ENCODE data around the gene SOX8. TPM values are rescaled to one million over a fixed set of nuclear protein-coding genes. Genes with fewer than 3 reads are reported as not detected.

SOX8 gene
- total RNA-seq, 1 experiment from 2014 or later = 1.4 TPM

- no TSS peak for BruUV-seq (replicated peaks)
- intact Hi-C loops (cut with micrococcal nuclease; ENCODE audit: unreplicated experiment) = no loop called here
- no peaks in the 10 kb centered on the region for H3K27me3 ChIP-seq (replicated peaks; ENCODE audit: insufficient read depth, low read depth, low read length, poor library complexity)
- no peaks in the 10 kb centered on the region for H3K4me1 ChIP-seq (ENCODE audit: insufficient read depth, low read length, poor library complexity, severe bottlenecking)
- H3K36me3 ChIP-seq (ENCODE audit: insufficient read depth, low read length, poor library complexity, severe bottlenecking) = no peaks in the 10 kb centered on the region
- CTCF ChIA-PET = no interaction called here
- H3K4me3 ChIP-seq (ENCODE audit: low read depth, low read length, poor library complexity, severe bottlenecking) = no peak overlapping the region
- no peak for DNase-seq (ENCODE audit: low spot score)
- POLR2A ChIA-PET (ENCODE audit: low non-redundant PET) = no interaction called here
- no peaks in the 10 kb centered on the region for H3K9me3 ChIP-seq (ENCODE audit: low read depth, low read length, poor library complexity, severe bottlenecking)
- TF ChIP-seq EZH2 (IDR thresholded peaks at IDR 0.05; ENCODE audit: borderline replicate concordance, low read depth, low read length, poor library complexity, severe bottlenecking) = no peak
- no peak for TF ChIP-seq CTCF (conservative IDR thresholded peaks at IDR 0.05; ENCODE audit: low read depth, low read length)
- H3K27ac ChIP-seq (ENCODE audit: low read depth, low read length, poor library complexity, severe bottlenecking) = no peak overlapping the region
Observed at GRCh38 chr16:1033128-1033679, 51.6 kb downstream of the SOX8 start.

- Histone ChIP-seq H3K27me3 (replicated peaks; ENCODE audit: insufficient read depth, low read depth, low read length, poor library complexity) (no peaks in the 10 kb centered on the region), H3K27ac (ENCODE audit: low read depth, low read length, poor library complexity, severe bottlenecking) (no peak overlapping the region), H3K36me3 (ENCODE audit: insufficient read depth, low read length, poor library complexity, severe bottlenecking) (no peaks in the 10 kb centered on the region), H3K4me3 (ENCODE audit: low read depth, low read length, poor library complexity, severe bottlenecking) (no peak overlapping the region), H3K4me1 (ENCODE audit: insufficient read depth, low read length, poor library complexity, severe bottlenecking) (no peaks in the 10 kb centered on the region), H3K9me3 (ENCODE audit: low read depth, low read length, poor library complexity, severe bottlenecking) (no peaks in the 10 kb centered on the region)
- BruUV-seq (replicated peaks) = no TSS peak
- TF ChIP-seq CTCF (conservative IDR thresholded peaks at IDR 0.05; ENCODE audit: low read depth, low read length) (no peak), EZH2 (IDR thresholded peaks at IDR 0.05; ENCODE audit: borderline replicate concordance, low read depth, low read length, poor library complexity, severe bottlenecking) (no peak)
- ChIA-PET CTCF (no interaction called here), POLR2A (ENCODE audit: low non-redundant PET) (no interaction called here)
- intact Hi-C loops (cut with micrococcal nuclease; ENCODE audit: unreplicated experiment) = no loop called here
- no peak for DNase-seq (ENCODE audit: low spot score)
Observed at GRCh38 chr16:1034230-1035065, 52.9 kb downstream of the SOX8 start.

GRCh38 chr16:1035066-1035415 is 53.5 kb downstream of the SOX8 start:
- TF ChIP-seq EZH2 (IDR thresholded peaks at IDR 0.05; ENCODE audit: borderline replicate concordance, low read depth, low read length, poor library complexity, severe bottlenecking) = no peak
- no peak for TF ChIP-seq CTCF (conservative IDR thresholded peaks at IDR 0.05; ENCODE audit: low read depth, low read length)
- ChIA-PET POLR2A (ENCODE audit: low non-redundant PET) (no interaction called here), CTCF (no interaction called here)
- H3K4me1 ChIP-seq (ENCODE audit: insufficient read depth, low read length, poor library complexity, severe bottlenecking) = no peaks in the 10 kb centered on the region
- H3K4me3 ChIP-seq (ENCODE audit: low read depth, low read length, poor library complexity, severe bottlenecking) = no peak overlapping the region
- DNase-seq (ENCODE audit: low spot score) = no peak
- intact Hi-C loops (cut with micrococcal nuclease; ENCODE audit: unreplicated experiment) = no loop called here
- no peaks in the 10 kb centered on the region for H3K36me3 ChIP-seq (ENCODE audit: insufficient read depth, low read length, poor library complexity, severe bottlenecking)
- H3K27me3 ChIP-seq (replicated peaks; ENCODE audit: insufficient read depth, low read depth, low read length, poor library complexity) = no peaks in the 10 kb centered on the region
- H3K9me3 ChIP-seq (ENCODE audit: low read depth, low read length, poor library complexity, severe bottlenecking) = no peaks in the 10 kb centered on the region
- BruUV-seq (replicated peaks) = no TSS peak
- no peak overlapping the region for H3K27ac ChIP-seq (ENCODE audit: low read depth, low read length, poor library complexity, severe bottlenecking)
